ENCODE measurements around the gene MIA2. TPM values are rescaled to one million over a fixed set of nuclear protein-coding genes. Genes with fewer than 3 reads are reported as not detected.

Gene MIA2
- total and polyA plus RNA-seq, 9 of the 15 experiments (the other 6 are each of a cell fraction or from before 2014, with no cell fraction given): 6.0 to 21.8 (median 12.8) TPM

GRCh38 chr14:39266871-39267607 lies 33.3 kb downstream of the MIA2 start (continued):
- TF ChIP-seq MGA (IDR thresholded peaks at IDR 0.05) (no peak), SAFB2 (IDR thresholded peaks at IDR 0.05; ENCODE audit: borderline replicate concordance, low read depth, low read length, severe bottlenecking) (no peak), YY1 (IDR thresholded peaks at IDR 0.05; ENCODE audit: borderline replicate concordance in 1 of 3, control insufficient read depth in 1 of 3, extremely low read depth in 1 of 3, insufficient read depth in 3 of 3, insufficient read length in 1 of 3, insufficient replicate concordance in 2 of 3, low read depth in 1 of 3, low read length in 2 of 3) (no peak), DMBX1 (CRISPR knock-in tag; IDR thresholded peaks at IDR 0.05; ENCODE audit: borderline replicate concordance) (no peak), ZNF511 (CRISPR knock-in tag; IDR thresholded peaks at IDR 0.05) (no peak), ZNF12 (CRISPR knock-in tag; IDR thresholded peaks at IDR 0.05) (no peak), NONO (IDR thresholded peaks at IDR 0.05; ENCODE audit: low read depth in 2 of 2, low read length in 1 of 2) (peak in 1 of 2 experiments; percentile 99; a peak in 2 of 4 replicates), CSDE1 (IDR thresholded peaks at IDR 0.05) (no peak), CBFA2T2 (conservative IDR thresholded peaks at IDR 0.05) (no peak), GATAD2A (IDR thresholded peaks at IDR 0.05) (no peak), KLF10 (CRISPR knock-in tag; IDR thresholded peaks at IDR 0.05) (no peak), LARP7 (IDR thresholded peaks at IDR 0.05) (no peak)
- TF ChIP-seq, protein P1, sequence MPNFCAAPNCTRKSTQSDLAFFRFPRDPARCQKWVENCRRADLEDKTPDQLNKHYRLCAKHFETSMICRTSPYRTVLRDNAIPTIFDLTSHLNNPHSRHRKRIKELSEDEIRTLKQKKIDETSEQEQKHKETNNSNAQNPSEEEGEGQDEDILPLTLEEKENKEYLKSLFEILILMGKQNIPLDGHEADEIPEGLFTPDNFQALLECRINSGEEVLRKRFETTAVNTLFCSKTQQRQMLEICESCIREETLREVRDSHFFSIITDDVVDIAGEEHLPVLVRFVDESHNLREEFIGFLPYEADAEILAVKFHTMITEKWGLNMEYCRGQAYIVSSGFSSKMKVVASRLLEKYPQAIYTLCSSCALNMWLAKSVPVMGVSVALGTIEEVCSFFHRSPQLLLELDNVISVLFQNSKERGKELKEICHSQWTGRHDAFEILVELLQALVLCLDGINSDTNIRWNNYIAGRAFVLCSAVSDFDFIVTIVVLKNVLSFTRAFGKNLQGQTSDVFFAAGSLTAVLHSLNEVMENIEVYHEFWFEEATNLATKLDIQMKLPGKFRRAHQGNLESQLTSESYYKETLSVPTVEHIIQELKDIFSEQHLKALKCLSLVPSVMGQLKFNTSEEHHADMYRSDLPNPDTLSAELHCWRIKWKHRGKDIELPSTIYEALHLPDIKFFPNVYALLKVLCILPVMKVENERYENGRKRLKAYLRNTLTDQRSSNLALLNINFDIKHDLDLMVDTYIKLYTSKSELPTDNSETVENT (CRISPR knock-in tag; IDR thresholded peaks at IDR 0.05): no peak
